HepG2 (cell line): ENCODE data around the gene CD248. TPM values are rescaled to one million over a fixed set of nuclear protein-coding genes. Genes with fewer than 3 reads are reported as not detected.

Source experiments
- CEBPB ChIP-seq: IDR thresholded peaks from 2 replicates; pipeline ENCODE4 v1.6.1; 2011; ENCODE audit warnings: low read depth, low read length, improper control_type of control experiment, borderline replicate concordance
- DDIT3 ChIP-seq: sonication (generic); formaldehyde crosslinking; IDR thresholded peaks from 2 replicates; pipeline ENCODE4 v1.4.0; 2020; ENCODE audit warnings: mild to moderate bottlenecking, missing genetic modification reagents
- DMAP1 ChIP-seq: IDR thresholded peaks from 2 replicates; pipeline ENCODE4 v1.6.1; 2016
- DPF2 ChIP-seq: sonication (generic); formaldehyde crosslinking; IDR thresholded peaks from 2 replicates; pipeline ENCODE4 v1.4.0; 2020; ENCODE audit warnings: mild to moderate bottlenecking, low read depth, missing genetic modification reagents, borderline replicate concordance
- DR1 ChIP-seq: sonication (generic); formaldehyde crosslinking; IDR thresholded peaks from 2 replicates; pipeline ENCODE4 v1.8.0; 2021; ENCODE audit warnings: mild to moderate bottlenecking, missing genetic modification reagents, inconsistent platforms
- ERF ChIP-seq: IDR thresholded peaks from 2 replicates; pipeline ENCODE4 v1.6.1; 2018; ENCODE audit warnings: missing biosample characterization, missing genetic modification reagents
- HOXA3 ChIP-seq: sonication (generic); formaldehyde crosslinking; IDR thresholded peaks from 2 replicates; pipeline ENCODE4 v1.5.0; 2020; ENCODE audit warnings: missing genetic modification reagents
- KAT2B ChIP-seq: fragments of 150-350 bp; IDR thresholded peaks from 2 replicates; pipeline ENCODE4 v1.6.1; 2014; ENCODE audit warnings: low read depth, low read length, borderline replicate concordance
- MEIS2 ChIP-seq: sonication (generic); formaldehyde crosslinking; IDR thresholded peaks from 2 replicates; pipeline ENCODE4 v1.9.0; 2021; ENCODE audit warnings: mild to moderate bottlenecking, missing genetic modification reagents
- PCBP1 ChIP-seq: fragments of 200-400 bp; formaldehyde crosslinking; IDR thresholded peaks from 2 replicates; pipeline ENCODE4 v1.6.1; 2017; ENCODE audit warnings: mild to moderate bottlenecking, low read depth, low read length, borderline replicate concordance
- RCOR2 ChIP-seq: IDR thresholded peaks from 2 replicates; pipeline ENCODE4 v1.6.1; 2016; ENCODE audit warnings: missing biosample characterization, missing genetic modification reagents
- RFX1 ChIP-seq: fragments of 450-650 bp; IDR thresholded peaks from 2 replicates; pipeline ENCODE4 v1.6.1; 2017
- RFX5 ChIP-seq: IDR thresholded peaks from 2 replicates; pipeline ENCODE4 v1.6.1; 2011; ENCODE audit warnings: low read depth, low read length, improper control_type of control experiment
- SAP130 ChIP-seq: IDR thresholded peaks from 2 replicates; pipeline ENCODE4 v1.6.1; 2016; ENCODE audit warnings: low read depth
- SP1 ChIP-seq, 2 experiments: fragments of 450-650 bp in 1 of 2; sonication (generic) in 1 of 2; formaldehyde crosslinking in 1 of 2; IDR thresholded peaks; 2 replicates each; pipeline versions ENCODE4 v1.4.0 to v1.6.1; 2016 to 2020; ENCODE audit warnings: missing genetic modification reagents in 1 of 2
- SRSF1 ChIP-seq: fragments of 200-400 bp; formaldehyde crosslinking; optimal IDR thresholded peaks from 2 replicates; pipeline ENCODE3; 2017; ENCODE audit warnings: mild to moderate bottlenecking, low read depth, low read length, moderate library complexity
- ZFY ChIP-seq: sonication (generic); formaldehyde crosslinking; IDR thresholded peaks from 2 replicates; pipeline ENCODE4 v1.4.0; 2020; ENCODE audit warnings: missing genetic modification reagents
- ZNF180 ChIP-seq: sonication (generic); formaldehyde crosslinking; IDR thresholded peaks from 2 replicates; pipeline ENCODE4 v1.4.0; 2020; ENCODE audit warnings: low read depth, missing genetic modification reagents, borderline replicate concordance
- ZNF326 ChIP-seq: sonication (generic); formaldehyde crosslinking; IDR thresholded peaks from 2 replicates; pipeline ENCODE4 v1.4.0; 2020; ENCODE audit warnings: missing genetic modification reagents, borderline replicate concordance
- ZNF614 ChIP-seq: IDR thresholded peaks from 2 replicates; pipeline ENCODE4 v1.6.1; 2018; ENCODE audit warnings: missing biosample characterization, missing genetic modification reagents, inconsistent platforms, borderline replicate concordance
- ZNF7 ChIP-seq: IDR thresholded peaks from 2 replicates; pipeline ENCODE4 v1.6.1; 2016; ENCODE audit warnings: missing biosample characterization, missing genetic modification reagents
- polyA plus RNA-seq, 8 experiments: library from polyadenylated mRNA; depleted of rRNA in 3 of 8; stranded (reverse) in 7 of 8; unstranded in 1 of 8; fragments of >200 nt; fragmentation: Illumina TruSeq in 4 of 8; extraction: Trizol in 4 of 8; gene quantifications; 2 replicates each; pipeline versions ENCODE4 v1.2.1 to v1.2.3, GENCODE V29; 2011 to 2016; ENCODE audit warnings: low read depth in 4 of 8, missing spikeins in 1 of 8, mixed read lengths in 1 of 8; ENCODE audit not compliant: insufficient read depth in 1 of 8
- total RNA-seq, 5 experiments: library from RNA; depleted of rRNA; stranded (reverse); fragments of >200 nt; fragmentation: Illumina TruSeq; extraction: Trizol; gene quantifications; 2 replicates each; pipeline ENCODE4 v1.2.3, GENCODE V29; 2016; ENCODE audit warnings: low read depth in 1 of 5
- TF ChIP-seq, protein P1 (sequence below): IDR thresholded peaks from 2 replicates; pipeline ENCODE4 v1.6.1; 2012; ENCODE audit warnings: low read depth, low read length, improper control_type of control experiment
- TF ChIP-seq, protein P2 (sequence below): sonication (generic); formaldehyde crosslinking; IDR thresholded peaks from 2 replicates; pipeline ENCODE4 v1.4.0; 2020; ENCODE audit warnings: missing genetic modification reagents
- TF ChIP-seq, protein P3 (sequence below): sonication (generic); formaldehyde crosslinking; IDR thresholded peaks from 2 replicates; pipeline ENCODE4 v1.8.0; 2022; ENCODE audit warnings: mild to moderate bottlenecking, missing genetic modification reagents, borderline replicate concordance

Gene CD248
- total and polyA plus RNA-seq, 2 of the 13 experiments (the other 11 are each of a cell fraction or from before 2014, with no cell fraction given), result 0.25 to 0.35 TPM

- TF ChIP-seq ZNF326, result no peak
- peak; percentile 68 for TF ChIP-seq HOXA3 (CRISPR knock-in tag)
- TF ChIP-seq SAP130, result peak; percentile 95
- TF ChIP-seq, protein P1, sequence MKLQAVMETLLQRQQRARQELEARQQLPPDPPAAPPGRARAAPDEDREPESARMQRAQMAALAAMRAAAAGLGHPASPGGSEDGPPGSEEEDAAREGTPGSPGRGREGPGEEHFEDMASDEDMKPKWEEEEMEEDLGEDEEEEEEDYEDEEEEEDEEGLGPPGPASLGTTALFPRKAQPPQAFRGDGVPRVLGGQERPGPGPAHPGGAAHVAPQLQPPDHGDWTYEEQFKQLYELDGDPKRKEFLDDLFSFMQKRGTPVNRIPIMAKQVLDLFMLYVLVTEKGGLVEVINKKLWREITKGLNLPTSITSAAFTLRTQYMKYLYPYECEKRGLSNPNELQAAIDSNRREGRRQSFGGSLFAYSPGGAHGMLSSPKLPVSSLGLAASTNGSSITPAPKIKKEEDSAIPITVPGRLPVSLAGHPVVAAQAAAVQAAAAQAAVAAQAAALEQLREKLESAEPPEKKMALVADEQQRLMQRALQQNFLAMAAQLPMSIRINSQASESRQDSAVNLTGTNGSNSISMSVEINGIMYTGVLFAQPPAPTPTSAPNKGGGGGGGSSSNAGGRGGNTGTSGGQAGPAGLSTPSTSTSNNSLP, result 0 out of 2 replicates have a peak, but pooled peaks have one; percentile 33
- TF ChIP-seq RFX5, result no peak
- no peak for TF ChIP-seq KAT2B
- TF ChIP-seq, protein P2, sequence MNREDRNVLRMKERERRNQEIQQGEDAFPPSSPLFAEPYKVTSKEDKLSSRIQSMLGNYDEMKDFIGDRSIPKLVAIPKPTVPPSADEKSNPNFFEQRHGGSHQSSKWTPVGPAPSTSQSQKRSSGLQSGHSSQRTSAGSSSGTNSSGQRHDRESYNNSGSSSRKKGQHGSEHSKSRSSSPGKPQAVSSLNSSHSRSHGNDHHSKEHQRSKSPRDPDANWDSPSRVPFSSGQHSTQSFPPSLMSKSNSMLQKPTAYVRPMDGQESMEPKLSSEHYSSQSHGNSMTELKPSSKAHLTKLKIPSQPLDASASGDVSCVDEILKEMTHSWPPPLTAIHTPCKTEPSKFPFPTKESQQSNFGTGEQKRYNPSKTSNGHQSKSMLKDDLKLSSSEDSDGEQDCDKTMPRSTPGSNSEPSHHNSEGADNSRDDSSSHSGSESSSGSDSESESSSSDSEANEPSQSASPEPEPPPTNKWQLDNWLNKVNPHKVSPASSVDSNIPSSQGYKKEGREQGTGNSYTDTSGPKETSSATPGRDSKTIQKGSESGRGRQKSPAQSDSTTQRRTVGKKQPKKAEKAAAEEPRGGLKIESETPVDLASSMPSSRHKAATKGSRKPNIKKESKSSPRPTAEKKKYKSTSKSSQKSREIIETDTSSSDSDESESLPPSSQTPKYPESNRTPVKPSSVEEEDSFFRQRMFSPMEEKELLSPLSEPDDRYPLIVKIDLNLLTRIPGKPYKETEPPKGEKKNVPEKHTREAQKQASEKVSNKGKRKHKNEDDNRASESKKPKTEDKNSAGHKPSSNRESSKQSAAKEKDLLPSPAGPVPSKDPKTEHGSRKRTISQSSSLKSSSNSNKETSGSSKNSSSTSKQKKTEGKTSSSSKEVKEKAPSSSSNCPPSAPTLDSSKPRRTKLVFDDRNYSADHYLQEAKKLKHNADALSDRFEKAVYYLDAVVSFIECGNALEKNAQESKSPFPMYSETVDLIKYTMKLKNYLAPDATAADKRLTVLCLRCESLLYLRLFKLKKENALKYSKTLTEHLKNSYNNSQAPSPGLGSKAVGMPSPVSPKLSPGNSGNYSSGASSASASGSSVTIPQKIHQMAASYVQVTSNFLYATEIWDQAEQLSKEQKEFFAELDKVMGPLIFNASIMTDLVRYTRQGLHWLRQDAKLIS (CRISPR knock-in tag), result no peak
- no peak for TF ChIP-seq DR1 (CRISPR knock-in tag)
- peak; percentile 90 for TF ChIP-seq RFX1
- no peak for TF ChIP-seq ZNF7 (CRISPR knock-in tag)
- no peak for TF ChIP-seq ZNF180 (CRISPR knock-in tag)
- TF ChIP-seq CEBPB, result no peak
- peak; percentile 39; the same call in 1 of the 2 replicates for TF ChIP-seq DPF2 (CRISPR knock-in tag)
- peak; percentile 77; the same call in 1 of the 2 replicates for TF ChIP-seq PCBP1
- TF ChIP-seq DDIT3, result no peak
- TF ChIP-seq, protein P3, sequence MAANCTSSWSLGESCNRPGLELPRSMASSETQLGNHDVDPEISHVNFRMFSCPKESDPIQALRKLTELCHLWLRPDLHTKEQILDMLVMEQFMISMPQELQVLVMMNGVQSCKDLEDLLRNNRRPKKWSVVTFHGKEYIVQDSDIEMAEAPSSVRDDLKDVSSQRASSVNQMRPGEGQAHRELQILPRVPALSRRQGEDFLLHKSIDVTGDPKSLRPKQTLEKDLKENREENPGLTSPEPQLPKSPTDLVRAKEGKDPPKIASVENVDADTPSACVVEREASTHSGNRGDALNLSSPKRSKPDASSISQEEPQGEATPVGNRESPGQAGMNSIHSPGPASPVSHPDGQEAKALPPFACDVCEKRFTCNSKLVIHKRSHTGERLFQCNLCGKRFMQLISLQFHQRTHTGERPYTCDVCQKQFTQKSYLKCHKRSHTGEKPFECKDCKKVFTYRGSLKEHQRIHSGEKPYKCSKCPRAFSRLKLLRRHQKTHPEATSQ, result no peak
- TF ChIP-seq DMAP1 (CRISPR knock-in tag), result peak; percentile 69
- TF ChIP-seq RCOR2 (CRISPR knock-in tag), result peak; percentile 87
- TF ChIP-seq SRSF1, result peak; percentile 79
- peak; percentile 49; the same call in 1 of the 2 replicates for TF ChIP-seq MEIS2 (CRISPR knock-in tag)
- no peak for TF ChIP-seq SP1 (IDR thresholded peaks at IDR 0.05)
- TF ChIP-seq SP1 (CRISPR knock-in tag; IDR thresholded peaks at IDR 0.05), result peak; percentile 55
- peak; percentile 85 for TF ChIP-seq ERF
- peak; percentile 93 for TF ChIP-seq ZNF614 (CRISPR knock-in tag)
- TF ChIP-seq ZFY (CRISPR knock-in tag), result peak; percentile 61
These were observed 19.6 kb upstream of the CD248 start, which contains the start of gene RIN1 (continued) for GRCh38 chr11:66336234-66337102.
